ENCODE data around the gene BBS7. TPM values are rescaled to one million over a fixed set of nuclear protein-coding genes. Genes with fewer than 3 reads are reported as not detected.
A peak's percentile ranks its signal among the peaks of the same experiment; 100 is the strongest.

BBS7 gene
- total and polyA plus RNA-seq, 2 of the 13 experiments (the other 11 are each of a cell fraction or from before 2014, with no cell fraction given), result 9.0 to 15.7 TPM

GRCh38 chr4:121818215-121818614 lies 52.1 kb downstream of the BBS7 start:
- FAIRE-seq, result no peak
- no peak overlapping the region for H3K27ac ChIP-seq (ENCODE audit: extremely low read length, insufficient read depth, low read length)
- no peak for DNase-seq (ENCODE audit: low spot score)
- H2AFZ ChIP-seq (ENCODE audit: low read length), result no peak overlapping the region
- in situ Hi-C loops (cut with HindIII; ENCODE audit: extremely low pct_ligation_motif_present, low pct_unique_long_range_greater_than_20kb) (no loop called here), intact Hi-C loops (cut with micrococcal nuclease; ENCODE audit: unreplicated experiment) (no loop called here)
- peaks cover 2 to 56% of the 10 kb centered on the region in 2 experiments; a peak in 4 of 5 replicates for H3K36me3 ChIP-seq (replicated peaks in 1 of 2; ENCODE audit: control insufficient read depth in 1 of 2, insufficient read depth in 2 of 2, low read length in 2 of 2)
- no peaks in the 10 kb centered on the region for H3K9me3 ChIP-seq (ENCODE audit: low read length)
- 97% methylated on average over 1 of the region's 1 CpG for WGBS (ENCODE audit: low lambda C conversion rate)
- CTCF ChIA-PET (ENCODE audit: low intra/inter-chr PET ratio, low total read pairs), result no interaction called here
- H3K27me3 ChIP-seq (ENCODE audit: control insufficient read depth in 1 of 2, insufficient read depth in 2 of 2, low read length in 2 of 2), result no peaks in the 10 kb centered on the region; a peak in 1 of 5 replicates
- no TSS peak for BruUV-seq (replicated peaks)
- POLR2A ChIA-PET, result no interaction called here
- no peak overlapping the region for H3K4me3 ChIP-seq (replicated peaks in 1 of 3; ENCODE audit: insufficient read depth in 1 of 3, low read depth in 2 of 3, low read length in 3 of 3)
- ATAC-seq, result no peak
- peaks cover 27% of the 10 kb centered on the region for H3K4me1 ChIP-seq (ENCODE audit: insufficient read depth, low read length)
- peaks cover 30% of the 10 kb centered on the region for H3K79me2 ChIP-seq (ENCODE audit: insufficient read depth, low read length)
- TF ChIP-seq FOXO4 (CRISPR knock-in tag; conservative IDR thresholded peaks at IDR 0.05) (no peak), ZNF296 (CRISPR knock-in tag; conservative IDR thresholded peaks at IDR 0.05) (no peak), SOX6 (IDR thresholded peaks at IDR 0.05) (no peak), SOX6 (CRISPR knock-in tag; IDR thresholded peaks at IDR 0.05) (no peak), HOXD1 (CRISPR knock-in tag; IDR thresholded peaks at IDR 0.05) (no peak)
- no peak overlapping the region for H3K9ac ChIP-seq (ENCODE audit: insufficient read depth, low read depth, low read length)
- no peaks in the 10 kb centered on the region for H4K20me1 ChIP-seq (ENCODE audit: insufficient read depth, low read length)
- no peak overlapping the region for H3K4me2 ChIP-seq (ENCODE audit: low read depth, low read length)

- BruUV-seq (replicated peaks), result no TSS peak
- Histone ChIP-seq H4K20me1 (ENCODE audit: insufficient read depth, low read length) (no peaks in the 10 kb centered on the region), H3K27me3 (ENCODE audit: control insufficient read depth in 1 of 2, insufficient read depth in 2 of 2, low read length in 2 of 2) (no peaks in the 10 kb centered on the region; a peak in 1 of 5 replicates), H3K79me2 (ENCODE audit: insufficient read depth, low read length) (peaks cover 24% of the 10 kb centered on the region), H3K9me3 (ENCODE audit: low read length) (no peaks in the 10 kb centered on the region), H2AFZ (ENCODE audit: low read length) (no peak overlapping the region), H3K27ac (ENCODE audit: extremely low read length, insufficient read depth, low read length) (no peak overlapping the region), H3K36me3 (replicated peaks in 1 of 2; ENCODE audit: control insufficient read depth in 1 of 2, insufficient read depth in 2 of 2, low read length in 2 of 2) (peaks cover 2 to 61% of the 10 kb centered on the region in 2 experiments; a peak in 4 of 5 replicates), H3K9ac (ENCODE audit: insufficient read depth, low read depth, low read length) (no peak overlapping the region), H3K4me1 (ENCODE audit: insufficient read depth, low read length) (peaks cover 27% of the 10 kb centered on the region), H3K4me2 (ENCODE audit: low read depth, low read length) (no peak overlapping the region), H3K4me3 (replicated peaks in 1 of 3; ENCODE audit: insufficient read depth in 1 of 3, low read depth in 2 of 3, low read length in 3 of 3) (no peak overlapping the region)
- ChIA-PET CTCF (ENCODE audit: low intra/inter-chr PET ratio, low total read pairs) (no interaction called here), POLR2A (no interaction called here)
- FAIRE-seq, result no peak
- in situ Hi-C loops (cut with HindIII; ENCODE audit: extremely low pct_ligation_motif_present, low pct_unique_long_range_greater_than_20kb), result no loop called here
- WGBS (ENCODE audit: low lambda C conversion rate), result 91% methylated on average over 1 of the region's 1 CpG
- TF ChIP-seq RBFOX2 (IDR thresholded peaks at IDR 0.05; ENCODE audit: low read depth, low read length) (peak; percentile 26; the same call in 1 of the 2 replicates), ATF3 (CRISPR knock-in tag; IDR thresholded peaks at IDR 0.05) (no peak)
- DNase-seq (ENCODE audit: low spot score), result no peak
- intact Hi-C loops (cut with micrococcal nuclease; ENCODE audit: unreplicated experiment), result no loop called here
- no peak for ATAC-seq
Observed at GRCh38 chr4:121817701-121818100, 52.6 kb downstream of the BBS7 start.

All from HepG2 (cell line).